Mucosa of descending colon (tissue), 3 donors: Measurements from ENCODE around the gene ATP1A1. TPM values are rescaled to one million over a fixed set of nuclear protein-coding genes. Genes with fewer than 3 reads are reported as not detected.

ENCODE experiments used
- ATAC-seq: fragments of 200-7000 bp; cut with Tn5 transposase; one replicate; pipeline ENCODE4 v1.9.1; 2020; ENCODE audit warnings: mild to moderate bottlenecking, moderate library complexity
- DNase-seq, 3 donors: peaks; one replicate each; pipeline ENCODE4 v3.0.0-alpha.2; 2020
- H3K36me3 ChIP-seq: fragments of 200-600 bp; one replicate; pipeline ENCODE4 v1.8.0; 2021; ENCODE audit warnings: low read depth, mild to moderate bottlenecking
- H3K4me1 ChIP-seq: fragments of 200-600 bp; one replicate; pipeline ENCODE4 v1.8.0; 2021; ENCODE audit warnings: low read depth, mild to moderate bottlenecking
- H3K4me3 ChIP-seq: fragments of 200-600 bp; one replicate; pipeline ENCODE4 v1.8.0; 2021; ENCODE audit warnings: mild to moderate bottlenecking
- H3K9me3 ChIP-seq: fragments of 200-600 bp; one replicate; pipeline ENCODE4 v1.8.0; 2021; ENCODE audit warnings: mild to moderate bottlenecking
- CTCF ChIP-seq: fragments of 200-600 bp; IDR thresholded peaks from one replicate; pipeline ENCODE4 v1.8.0; 2022; ENCODE audit warnings: antibody characterized with exemption, mild to moderate bottlenecking
- intact Hi-C, 2 donors: fragments of 100-400 bp; cut with DNase I in 1 of 2; cut with micrococcal nuclease in 1 of 2; formaldehyde crosslinking; loops; one replicate each; pipeline versions ENCODE4 v1.11.0 to v1.11.1; 2022; cut with DNase I, micrococcal nuclease
- total RNA-seq, 3 donors: library from RNA; stranded (reverse); fragmentation: NEBNext Ultra II Directional in 2 of 3; extraction: Animal tissue kit (Norgen Biotek cat#: 25700) in 2 of 3; gene quantifications; one replicate each; pipeline versions ENCODE4 v1.2.1 to v1.2.4, GENCODE V29; 2021 to 2023
- donor health status: DM: no; HTN: no; CAD: no; lungs with moderate emphysema.
- donor health status: DM: no; HTN: no; CAD: no.
- donor health status: DM: no; HTN: yes; CAD: no.

Gene ATP1A1
- total RNA-seq, 3 donors from 2014 or later, result 1,136 to 3,461 (median 1,634) TPM

- Histone ChIP-seq H3K36me3 (no peaks in the 10 kb centered on the region), H3K4me3 (no peak overlapping the region), H3K9me3 (no peaks in the 10 kb centered on the region), H3K4me1 (peaks cover 11% of the 10 kb centered on the region)
- DNase-seq (no peak), ATAC-seq (no peak)
- no peak for TF ChIP-seq CTCF
- intact Hi-C loops, result no loop called here
Measured at GRCh38 chr1:116431870-116432500, 58.9 kb downstream of the ATP1A1 start.

- no peak for DNase-seq
- Histone ChIP-seq H3K36me3 (no peaks in the 10 kb centered on the region), H3K4me1 (peaks cover 11% of the 10 kb centered on the region), H3K9me3 (no peaks in the 10 kb centered on the region), H3K4me3 (no peak overlapping the region)
- intact Hi-C loops, result no loop called here
- TF ChIP-seq CTCF, result no peak
- ATAC-seq, result peak; percentile 52
Measured at GRCh38 chr1:116432655-116433265, 59.7 kb downstream of the ATP1A1 start.

GRCh38 chr1:116433275-116434257, 60.5 kb downstream of the ATP1A1 start:
- intact Hi-C loops, result no loop called here
- Histone ChIP-seq H3K4me1 (peaks cover 11% of the 10 kb centered on the region), H3K9me3 (no peaks in the 10 kb centered on the region), H3K36me3 (no peaks in the 10 kb centered on the region), H3K4me3 (no peak overlapping the region)
- peak; percentile 87 for ATAC-seq
- no peak for TF ChIP-seq CTCF
- DNase-seq, result peak in 2 of 3 donors; percentile 53 to 56

GRCh38 chr1:116434849-116435248, 61.8 kb downstream of the ATP1A1 start:
- DNase-seq (no peak), ATAC-seq (no peak)
- no peak overlapping the region for H3K4me3 ChIP-seq
- intact Hi-C loops, result no loop called here
- H3K4me1 ChIP-seq, result peaks cover 11% of the 10 kb centered on the region
- no peaks in the 10 kb centered on the region for H3K9me3 ChIP-seq
- TF ChIP-seq CTCF, result no peak
- H3K36me3 ChIP-seq, result no peaks in the 10 kb centered on the region

GRCh38 chr1:116435806-116436610, 63.0 kb downstream of the ATP1A1 start:
- H3K9me3 ChIP-seq, result no peaks in the 10 kb centered on the region
- no peak for DNase-seq
- TF ChIP-seq CTCF, result no peak
- H3K4me3 ChIP-seq, result no peak overlapping the region
- ATAC-seq, result no peak
- no peaks in the 10 kb centered on the region for H3K36me3 ChIP-seq
- H3K4me1 ChIP-seq, result peaks cover 11% of the 10 kb centered on the region
- intact Hi-C loops, result no loop called here
